ENCODE data around the gene ACBD6. TPM values are rescaled to one million over a fixed set of nuclear protein-coding genes. Genes with fewer than 3 reads are reported as not detected.

Gene ACBD6
- total RNA-seq, 1 experiment from 2014 or later = 48.5 TPM

DNA sequence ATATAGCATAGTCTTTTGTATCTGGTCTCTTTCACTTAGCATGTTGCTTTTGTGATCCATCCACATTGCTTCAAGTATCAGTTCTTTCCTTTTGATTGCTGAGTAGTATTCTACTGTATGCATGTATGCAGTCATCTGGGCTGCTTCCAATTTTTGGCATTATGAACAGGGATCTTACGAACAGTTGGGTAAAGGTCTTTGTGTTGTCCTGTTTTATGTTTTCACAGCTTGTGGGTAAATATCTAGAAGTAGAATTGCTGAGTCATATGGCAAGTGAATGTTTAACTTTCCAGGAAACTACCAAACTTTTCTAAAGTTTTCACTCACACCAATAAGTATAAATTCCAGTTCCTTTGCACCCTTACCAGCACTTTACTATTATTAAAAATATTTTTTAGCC is 211.4 kb downstream of the ACBD6 start:
- CTCF ChIA-PET = no interaction called here
- Histone ChIP-seq H3K9me3 (ENCODE audit: control insufficient read depth, insufficient read depth, low read depth, low read length) (no peaks in the 10 kb centered on the region), H3K4me3 (ENCODE audit: low read depth in 2 of 2, low read length in 2 of 2) (no peak overlapping the region), H3K27me3 (ENCODE audit: control insufficient read depth, insufficient read depth, low read length) (no peaks in the 10 kb centered on the region), H3K36me3 (ENCODE audit: control insufficient read depth, insufficient read depth, low read length) (no peaks in the 10 kb centered on the region; the same call in 1 of the 2 replicates), H3K4me1 (ENCODE audit: control insufficient read depth, insufficient read depth, low read length) (no peaks in the 10 kb centered on the region), H3K27ac (ENCODE audit: low read length) (no peak overlapping the region)
- TF ChIP-seq POLR2AphosphoS5 (IDR thresholded peaks at IDR 0.05; ENCODE audit: low read depth, low read length) = no peak
- intact Hi-C loops (cut with micrococcal nuclease; ENCODE audit: unreplicated experiment) (no loop called here), in situ Hi-C loops (cut with HindIII; ENCODE audit: low pct_unique_long_range_greater_than_20kb, low sequenced_read_pairs) (no loop called here)
- DNase-seq (ENCODE audit: low read depth, low spot score) (no peak), ATAC-seq (no peak)
- no TSS peak for BruUV-seq (replicated peaks)
- POLR2A ChIA-PET = no interaction called here

GRCh38 chr1:180290265-180291001 is 211.9 kb downstream of the ACBD6 start:
- H3K9me3 ChIP-seq (ENCODE audit: control insufficient read depth, insufficient read depth, low read depth, low read length) = no peaks in the 10 kb centered on the region
- ChIA-PET CTCF (no interaction called here), POLR2A (no interaction called here)
- DNase-seq (ENCODE audit: low read depth, low spot score) (no peak), ATAC-seq (no peak)
- no peak overlapping the region for H3K27ac ChIP-seq (ENCODE audit: low read length)
- no peaks in the 10 kb centered on the region for H3K27me3 ChIP-seq (ENCODE audit: control insufficient read depth, insufficient read depth, low read length)
- intact Hi-C loops (cut with micrococcal nuclease; ENCODE audit: unreplicated experiment) = no loop called here
- in situ Hi-C loops (cut with HindIII; ENCODE audit: low pct_unique_long_range_greater_than_20kb, low sequenced_read_pairs) = no loop called here
- no TSS peak for BruUV-seq (replicated peaks)
- TF ChIP-seq TCF7L2 (IDR thresholded peaks at IDR 0.05; ENCODE audit: low read depth, low read length) = no peak
- no peak for TF ChIP-seq REST (IDR thresholded peaks at IDR 0.05; ENCODE audit: insufficient read depth in 1 of 2, low read depth in 2 of 2, low read length in 1 of 2)
- TF ChIP-seq, protein P1, sequence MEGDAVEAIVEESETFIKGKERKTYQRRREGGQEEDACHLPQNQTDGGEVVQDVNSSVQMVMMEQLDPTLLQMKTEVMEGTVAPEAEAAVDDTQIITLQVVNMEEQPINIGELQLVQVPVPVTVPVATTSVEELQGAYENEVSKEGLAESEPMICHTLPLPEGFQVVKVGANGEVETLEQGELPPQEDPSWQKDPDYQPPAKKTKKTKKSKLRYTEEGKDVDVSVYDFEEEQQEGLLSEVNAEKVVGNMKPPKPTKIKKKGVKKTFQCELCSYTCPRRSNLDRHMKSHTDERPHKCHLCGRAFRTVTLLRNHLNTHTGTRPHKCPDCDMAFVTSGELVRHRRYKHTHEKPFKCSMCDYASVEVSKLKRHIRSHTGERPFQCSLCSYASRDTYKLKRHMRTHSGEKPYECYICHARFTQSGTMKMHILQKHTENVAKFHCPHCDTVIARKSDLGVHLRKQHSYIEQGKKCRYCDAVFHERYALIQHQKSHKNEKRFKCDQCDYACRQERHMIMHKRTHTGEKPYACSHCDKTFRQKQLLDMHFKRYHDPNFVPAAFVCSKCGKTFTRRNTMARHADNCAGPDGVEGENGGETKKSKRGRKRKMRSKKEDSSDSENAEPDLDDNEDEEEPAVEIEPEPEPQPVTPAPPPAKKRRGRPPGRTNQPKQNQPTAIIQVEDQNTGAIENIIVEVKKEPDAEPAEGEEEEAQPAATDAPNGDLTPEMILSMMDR (IDR thresholded peaks at IDR 0.05) = no peak
- TF ChIP-seq SIN3A (IDR thresholded peaks at IDR 0.05; ENCODE audit: borderline replicate concordance, insufficient read depth, low read depth, low read length) = no peak
- no peak for TF ChIP-seq POLR2AphosphoS5 (IDR thresholded peaks at IDR 0.05; ENCODE audit: low read depth, low read length)
- no peaks in the 10 kb centered on the region for H3K4me1 ChIP-seq (ENCODE audit: control insufficient read depth, insufficient read depth, low read length)
- no peaks in the 10 kb centered on the region; the same call in 1 of the 2 replicates for H3K36me3 ChIP-seq (ENCODE audit: control insufficient read depth, insufficient read depth, low read length)
- H3K4me3 ChIP-seq (ENCODE audit: low read depth in 2 of 2, low read length in 2 of 2) = no peak overlapping the region

GRCh38 chr1:180288940-180289339 is 213.4 kb downstream of the ACBD6 start:
- no peak overlapping the region for H3K27ac ChIP-seq (ENCODE audit: low read length)
- TF ChIP-seq, protein P1 (IDR thresholded peaks at IDR 0.05) = no peak
- TF ChIP-seq SIN3A (IDR thresholded peaks at IDR 0.05; ENCODE audit: borderline replicate concordance, insufficient read depth, low read depth, low read length) (no peak), REST (IDR thresholded peaks at IDR 0.05; ENCODE audit: insufficient read depth in 1 of 2, low read depth in 2 of 2, low read length in 1 of 2) (no peak), POLR2AphosphoS5 (IDR thresholded peaks at IDR 0.05; ENCODE audit: low read depth, low read length) (no peak), TCF7L2 (IDR thresholded peaks at IDR 0.05; ENCODE audit: low read depth, low read length) (no peak)
- intact Hi-C loops (cut with micrococcal nuclease; ENCODE audit: unreplicated experiment) = no loop called here
- no peaks in the 10 kb centered on the region for H3K4me1 ChIP-seq (ENCODE audit: control insufficient read depth, insufficient read depth, low read length)
- no peaks in the 10 kb centered on the region for H3K9me3 ChIP-seq (ENCODE audit: control insufficient read depth, insufficient read depth, low read depth, low read length)
- no TSS peak for BruUV-seq (replicated peaks)
- no peak overlapping the region for H3K4me3 ChIP-seq (ENCODE audit: low read depth in 2 of 2, low read length in 2 of 2)
- ChIA-PET POLR2A (no interaction called here), CTCF (no interaction called here)
- no peaks in the 10 kb centered on the region for H3K27me3 ChIP-seq (ENCODE audit: control insufficient read depth, insufficient read depth, low read length)
- in situ Hi-C loops (cut with HindIII; ENCODE audit: low pct_unique_long_range_greater_than_20kb, low sequenced_read_pairs) = no loop called here
- H3K36me3 ChIP-seq (ENCODE audit: control insufficient read depth, insufficient read depth, low read length) = peaks cover 3% of the 10 kb centered on the region; the same call in 1 of the 2 replicates
- DNase-seq (ENCODE audit: low read depth, low spot score) (no peak), ATAC-seq (no peak)

Data from Panc1 (cell line).